OCI-LY7 (cell line): Measurements from ENCODE around the gene ANO10. TPM values are rescaled to one million over a fixed set of nuclear protein-coding genes. Genes with fewer than 3 reads are reported as not detected.
"Not testable (repeated sequence)": the region's sequence is repeated elsewhere in the genome, so short reads cannot be mapped to it uniquely, and the experiment has no call there.

Experiments used
- BruUV-seq: library from RNA; stranded (reverse); fragments of 400-500 nt; replicated peaks from 2 replicates; lab custom pipeline; 2021; lab: Mats Ljungman, UMichigan
- CTCF ChIA-PET: fragments of 300-600 bp; sonication (Branson Sonifier 250); formaldehyde crosslinking; loops from one replicate; lab custom pipeline; 2022; ENCODE audit warnings: antibody characterized with exemption; ENCODE audit not compliant: unreplicated experiment; lab: Charles Lee
- POLR2A ChIA-PET: fragments of 300-600 bp; sonication (Branson Sonifier 250); formaldehyde crosslinking; loops from one replicate; lab custom pipeline; 2022; ENCODE audit warnings: antibody characterized with exemption; lab: Charles Lee
- DNase-seq: peaks from one replicate; pipeline ENCODE4 v3.0.0-alpha.2; 2015; ENCODE audit warnings: low spot score
- H2AFZ ChIP-seq: fragments of 200-600 bp; sonication (generic), shearing (Covaris generic); 2 replicates; pipeline ENCODE4 v1.6.1; 2014; ENCODE audit warnings: mild to moderate bottlenecking, antibody characterized with exemption, low read length, moderate library complexity
- H3K27ac ChIP-seq: fragments of 200-600 bp; sonication (generic); 2 replicates; pipeline ENCODE4 v1.5.1; 2014; ENCODE audit warnings: mixed run types, low read depth, mild to moderate bottlenecking, moderate library complexity, low read length, inconsistent platforms; ENCODE audit not compliant: poor library complexity, severe bottlenecking
- H3K36me3 ChIP-seq: fragments of 200-600 bp; sonication (generic); 2 replicates; pipeline ENCODE4 v1.6.1; 2014; ENCODE audit warnings: mild to moderate bottlenecking, antibody characterized with exemption, low read length, moderate library complexity, mixed read lengths; ENCODE audit not compliant: insufficient read depth
- H3K4me1 ChIP-seq: fragments of 200-600 bp; sonication (generic); 2 replicates; pipeline ENCODE4 v1.5.1; 2014; ENCODE audit warnings: mild to moderate bottlenecking, low read length; ENCODE audit not compliant: insufficient read depth, poor library complexity, severe bottlenecking
- H3K4me2 ChIP-seq: fragments of 200-600 bp; sonication (generic); 2 replicates; pipeline ENCODE4 v1.6.1; 2014; ENCODE audit warnings: mild to moderate bottlenecking, low read length
- H3K4me3 ChIP-seq: fragments of 200-600 bp; sonication (generic); 2 replicates; pipeline ENCODE4 v1.5.1; 2014; ENCODE audit warnings: mild to moderate bottlenecking, low read depth, low read length; ENCODE audit not compliant: poor library complexity, severe bottlenecking
- H3K79me2 ChIP-seq: fragments of 200-600 bp; sonication (generic); 2 replicates; pipeline ENCODE4 v1.6.1; 2016; ENCODE audit warnings: low read depth, mild to moderate bottlenecking, low read length, moderate library complexity, mixed read lengths; ENCODE audit not compliant: insufficient read depth
- H3K9me2 ChIP-seq: fragments of 200-600 bp; sonication (generic); 2 replicates; pipeline ENCODE4 v1.6.1; 2016; ENCODE audit warnings: mild to moderate bottlenecking, low read length, mixed read lengths; ENCODE audit not compliant: insufficient read depth
- H3K9me3 ChIP-seq: fragments of 200-600 bp; sonication (generic); 2 replicates; pipeline ENCODE4 v1.6.1; 2014; ENCODE audit warnings: mild to moderate bottlenecking, mixed run types, low read length, mixed read lengths
- H4K20me1 ChIP-seq: fragments of 200-600 bp; sonication (generic); 2 replicates; pipeline ENCODE4 v1.6.1; 2014; ENCODE audit warnings: mild to moderate bottlenecking, antibody characterized with exemption, low read length, moderate library complexity, mixed read lengths; ENCODE audit not compliant: insufficient read depth
- EZH2phosphoT487 ChIP-seq: fragments of 200-600 bp; sonication (generic); IDR thresholded peaks from 2 replicates; pipeline ENCODE4 v1.6.1; 2018; ENCODE audit warnings: low read depth, borderline replicate concordance, mild to moderate bottlenecking, mixed run types, antibody characterized with exemption, low read length, moderate library complexity, mixed read lengths
- intact Hi-C: fragments of 100-400 bp; cut with micrococcal nuclease; formaldehyde crosslinking; loops from one replicate; pipeline ENCODE4 v1.10.0; 2022; ENCODE audit not compliant: unreplicated experiment
- total RNA-seq, 2 experiments: library from RNA; depleted of rRNA in 1 of 2; stranded (reverse); fragments of >200 nt in 1 of 2; shearing (Covaris generic) in 1 of 2; gene quantifications; 2 replicates each; pipeline ENCODE4 v1.2.3, GENCODE V29; 2014 to 2022
- TF ChIP-seq, protein P1 (sequence below): fragments of 200-600 bp; sonication (generic); conservative IDR thresholded peaks from 2 replicates; pipeline ENCODE4 v1.5.1; 2014; ENCODE audit warnings: mild to moderate bottlenecking, antibody characterized with exemption, low read length, moderate library complexity, mixed read lengths

Gene ANO10
- total RNA-seq, 2 experiments from 2014 or later, result 2.2 to 5.8 TPM

DNA sequence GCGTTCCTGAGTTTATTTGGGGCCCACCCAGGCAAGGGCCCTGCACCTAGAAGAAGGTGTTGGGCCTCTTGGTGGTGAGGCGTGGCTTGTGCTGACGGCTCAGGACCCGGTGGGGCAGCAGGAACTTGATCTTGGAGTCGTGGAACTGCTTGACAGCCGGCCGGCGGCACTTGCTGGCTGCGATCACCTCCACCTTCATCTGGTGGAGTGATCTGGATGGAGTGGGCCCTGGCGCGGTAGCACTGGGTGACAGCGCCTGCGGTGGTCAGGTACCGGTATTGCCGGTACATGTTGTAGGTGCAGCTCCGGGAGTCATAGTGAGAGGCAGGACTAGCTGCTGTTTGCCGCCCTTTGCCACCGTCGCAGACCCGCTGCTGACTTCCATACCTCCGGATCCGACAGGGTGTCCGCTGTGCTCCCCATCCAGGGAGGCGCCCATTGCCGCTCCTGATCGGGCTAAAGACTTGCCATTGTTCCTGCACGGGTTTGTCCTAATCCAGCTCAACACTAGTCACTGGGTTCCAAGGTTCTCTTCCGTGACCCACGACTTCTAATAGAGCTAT lies 136.8 kb downstream of the ANO10 start:
- no peak for DNase-seq
- Histone ChIP-seq H3K27ac (no peak overlapping the region), H3K9me3 (no peaks in the 10 kb centered on the region), H3K9me2 (no peaks in the 10 kb centered on the region), H3K36me3 (no peaks in the 10 kb centered on the region), H3K4me1 (no peaks in the 10 kb centered on the region), H3K4me3 (no peak overlapping the region), H3K4me2 (no peak overlapping the region), H4K20me1 (no peaks in the 10 kb centered on the region), H2AFZ (no peak overlapping the region), H3K79me2 (no peaks in the 10 kb centered on the region)
- CTCF ChIA-PET, result no interaction called here
- no peak for TF ChIP-seq EZH2phosphoT487
- TF ChIP-seq, protein P1, sequence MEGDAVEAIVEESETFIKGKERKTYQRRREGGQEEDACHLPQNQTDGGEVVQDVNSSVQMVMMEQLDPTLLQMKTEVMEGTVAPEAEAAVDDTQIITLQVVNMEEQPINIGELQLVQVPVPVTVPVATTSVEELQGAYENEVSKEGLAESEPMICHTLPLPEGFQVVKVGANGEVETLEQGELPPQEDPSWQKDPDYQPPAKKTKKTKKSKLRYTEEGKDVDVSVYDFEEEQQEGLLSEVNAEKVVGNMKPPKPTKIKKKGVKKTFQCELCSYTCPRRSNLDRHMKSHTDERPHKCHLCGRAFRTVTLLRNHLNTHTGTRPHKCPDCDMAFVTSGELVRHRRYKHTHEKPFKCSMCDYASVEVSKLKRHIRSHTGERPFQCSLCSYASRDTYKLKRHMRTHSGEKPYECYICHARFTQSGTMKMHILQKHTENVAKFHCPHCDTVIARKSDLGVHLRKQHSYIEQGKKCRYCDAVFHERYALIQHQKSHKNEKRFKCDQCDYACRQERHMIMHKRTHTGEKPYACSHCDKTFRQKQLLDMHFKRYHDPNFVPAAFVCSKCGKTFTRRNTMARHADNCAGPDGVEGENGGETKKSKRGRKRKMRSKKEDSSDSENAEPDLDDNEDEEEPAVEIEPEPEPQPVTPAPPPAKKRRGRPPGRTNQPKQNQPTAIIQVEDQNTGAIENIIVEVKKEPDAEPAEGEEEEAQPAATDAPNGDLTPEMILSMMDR, result no peak
- POLR2A ChIA-PET, result no interaction called here
- no TSS peak for BruUV-seq
- intact Hi-C loops, result no loop called here

DNA sequence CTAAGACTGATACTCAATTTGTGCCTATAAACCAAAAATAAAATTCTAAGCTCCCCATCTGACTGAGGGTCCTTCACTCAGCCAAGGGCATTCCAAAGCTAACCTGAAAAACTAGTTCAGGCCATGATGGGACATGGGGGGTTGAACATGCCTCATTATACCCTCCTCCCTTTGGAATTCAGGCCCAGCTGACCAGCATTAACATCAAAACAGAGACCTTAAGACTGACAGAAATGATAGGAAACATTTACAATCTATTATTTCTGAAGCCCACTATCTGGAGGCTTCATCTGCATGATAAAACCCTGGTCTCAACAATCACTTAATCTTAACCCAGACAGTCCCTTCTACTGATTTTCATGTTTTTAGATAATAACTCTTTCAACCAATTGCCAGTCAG lies 140.4 kb downstream of the ANO10 start:
- no peaks in the 10 kb centered on the region for H4K20me1 ChIP-seq
- intact Hi-C loops, result no loop called here
- POLR2A ChIA-PET, result no interaction called here
- no peaks in the 10 kb centered on the region for H3K4me1 ChIP-seq
- no peaks in the 10 kb centered on the region for H3K79me2 ChIP-seq
- H3K4me3 ChIP-seq, result no peak overlapping the region
- BruUV-seq, result no TSS peak
- CTCF ChIA-PET, result no interaction called here
- no peak overlapping the region for H2AFZ ChIP-seq
- TF ChIP-seq EZH2phosphoT487, result no peak
- TF ChIP-seq, protein P1, result no peak
- no peaks in the 10 kb centered on the region for H3K9me2 ChIP-seq
- no peaks in the 10 kb centered on the region for H3K9me3 ChIP-seq
- no peak for DNase-seq
- no peaks in the 10 kb centered on the region for H3K36me3 ChIP-seq
- no peak overlapping the region for H3K4me2 ChIP-seq
- no peak overlapping the region for H3K27ac ChIP-seq

DNA sequence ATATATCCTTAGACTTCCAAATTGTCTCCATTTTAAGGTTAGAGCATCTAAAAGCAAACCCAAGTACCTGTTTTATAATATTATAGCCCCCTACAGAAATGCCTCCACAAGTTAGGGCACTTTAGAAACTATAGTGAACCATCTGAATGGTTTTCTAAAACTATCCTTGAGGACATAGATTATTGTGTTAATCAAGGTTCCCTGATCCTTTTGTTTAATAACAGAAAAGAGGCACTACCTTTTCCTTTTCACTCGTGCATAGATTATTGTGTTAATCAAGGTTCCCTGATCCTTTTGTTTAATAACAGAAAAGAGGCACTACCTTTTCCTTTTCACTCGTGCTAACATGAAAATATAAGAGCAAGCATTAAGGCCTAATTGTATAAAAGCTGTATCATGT lies 143.0 kb downstream of the ANO10 start:
- H3K4me3 ChIP-seq, H3K79me2 ChIP-seq, H3K9me3 ChIP-seq, H3K4me2 ChIP-seq, CTCF ChIA-PET, H3K4me1 ChIP-seq, BruUV-seq, H3K9me2 ChIP-seq, H2AFZ ChIP-seq, H3K27ac ChIP-seq, H3K36me3 ChIP-seq, H4K20me1 ChIP-seq, intact Hi-C loops, DNase-seq: not testable (repeated sequence)
- POLR2A ChIA-PET, result interaction anchor here (0.7 to 0.8 kb wide), 2 partner anchors 258 to 1701 kb away, joined by 3 to 4 read pairs; no protein-coding TSS in a partner anchor
